Measurements from ENCODE around the gene CHN2.

CHN2 gene

GRCh38 chr7:29330136-29330535 is 135.6 kb downstream of the CHN2 start:
- TF ChIP-seq CTCF (conservative IDR thresholded peaks at IDR 0.05) = no peak

DNA sequence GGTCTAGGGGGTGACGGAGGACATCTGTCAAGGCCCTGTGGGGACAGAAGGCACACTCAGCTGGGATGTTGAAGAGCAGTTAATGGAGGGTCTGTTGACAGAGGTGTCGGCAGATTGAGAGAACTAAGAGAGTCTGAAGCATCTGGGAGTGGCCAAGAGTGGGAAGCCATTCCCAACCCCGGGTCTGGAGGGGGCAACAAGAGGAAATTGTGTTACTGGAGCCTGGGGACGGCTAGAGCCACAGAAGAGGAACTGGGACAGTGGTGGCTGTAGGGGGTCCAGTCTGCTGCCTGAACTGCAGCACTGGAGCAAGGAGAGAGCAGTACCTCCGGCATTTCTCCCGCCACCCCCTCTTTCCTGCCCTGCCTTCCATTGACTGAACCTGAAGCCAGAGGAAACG is 136.6 kb downstream of the CHN2 start:
- TF ChIP-seq CTCF (conservative IDR thresholded peaks at IDR 0.05) = no peak
- no peak overlapping the region for H3K27ac ChIP-seq

More at GRCh38 chr7:29330136-29330535, 135.6 kb downstream of the CHN2 start:
- no peak overlapping the region for H3K27ac ChIP-seq

- no peak overlapping the region for H3K27ac ChIP-seq
- no peak for TF ChIP-seq CTCF (conservative IDR thresholded peaks at IDR 0.05)
These were observed 137.7 kb downstream of the CHN2 start for GRCh38 chr7:29332042-29332811.

- TF ChIP-seq CTCF (conservative IDR thresholded peaks at IDR 0.05) = no peak
- no peak overlapping the region for H3K27ac ChIP-seq
These were observed 138.6 kb downstream of the CHN2 start for GRCh38 chr7:29332875-29333855.

- H3K27ac ChIP-seq = peak overlapping the region; percentile 71
- no peak for TF ChIP-seq CTCF (conservative IDR thresholded peaks at IDR 0.05)
These were observed 140.9 kb downstream of the CHN2 start for GRCh38 chr7:29335188-29336083.

DNA sequence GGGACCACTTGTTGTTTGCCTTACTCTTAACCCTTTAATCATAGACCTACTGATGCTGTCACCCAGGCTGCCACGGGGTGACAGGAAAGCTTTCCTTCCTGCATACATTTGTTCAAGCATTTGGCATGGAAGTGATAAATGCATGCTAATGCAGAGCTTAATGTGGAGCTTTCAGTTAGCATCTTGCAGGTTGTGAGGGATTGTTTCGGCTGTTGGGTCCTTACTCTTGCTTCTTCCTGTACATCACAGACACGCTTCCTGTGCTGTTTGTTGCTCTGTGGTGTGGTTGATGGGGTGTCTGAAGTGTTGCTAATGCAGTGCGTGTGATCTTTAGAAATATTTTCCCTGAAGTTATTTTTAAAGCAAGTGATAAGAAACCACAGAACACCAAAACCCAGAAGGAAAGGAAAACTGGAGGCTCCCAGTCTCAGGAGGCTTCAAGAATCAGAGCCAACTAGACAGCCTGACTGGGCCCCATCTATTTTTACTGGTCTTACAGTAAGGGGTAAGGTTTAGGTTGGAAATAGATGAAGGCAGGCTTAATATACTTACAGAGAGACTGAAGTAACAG is 143.1 kb downstream of the CHN2 start:
- peak overlapping the region; percentile 71 for H3K27ac ChIP-seq
- TF ChIP-seq CTCF (conservative IDR thresholded peaks at IDR 0.05) = no peak

All from VCaP (cell line).